WTC11 (cell line): ENCODE measurements around the gene PRKCB. TPM values are rescaled to one million over a fixed set of nuclear protein-coding genes. Genes with fewer than 3 reads are reported as not detected.

Experiments used
- ATAC-seq: fragments of 200-7000 bp; cut with Tn5 transposase; 2 replicates; pipeline ENCODE4 v1.10.0; 2021; ENCODE audit warnings: mild to moderate bottlenecking, moderate library complexity
- CTCF ChIA-PET: fragments of 300-600 bp; sonication (Branson Sonifier 250); formaldehyde crosslinking; loops from one replicate; lab custom pipeline; 2021; ENCODE audit warnings: antibody characterized with exemption; lab: Charles Lee
- POLR2A ChIA-PET: fragments of 350-600 bp; sonication (Branson Sonifier 250); formaldehyde crosslinking; loops from one replicate; lab custom pipeline; 2021; ENCODE audit warnings: antibody characterized with exemption; lab: Charles Lee
- DNase-seq: peaks from one replicate; pipeline ENCODE4 v3.0.0; 2021; ENCODE audit warnings: low spot score
- H3K27ac Mint-ChIP-seq: 2 replicates; pipeline ENCODE4 v1.8.0; 2021; ENCODE audit warnings: mixed read lengths
- H3K27me3 Mint-ChIP-seq: 2 replicates; pipeline ENCODE4 v1.8.0; 2021; ENCODE audit warnings: low read depth, mild to moderate bottlenecking, moderate library complexity, mixed read lengths
- H3K36me3 Mint-ChIP-seq: 2 replicates; pipeline ENCODE4 v1.8.0; 2021; ENCODE audit warnings: mixed read lengths
- H3K4me1 Mint-ChIP-seq: 2 replicates; pipeline ENCODE4 v1.8.0; 2022; ENCODE audit warnings: mixed read lengths
- H3K4me3 Mint-ChIP-seq: 2 replicates; pipeline ENCODE4 v1.8.0; 2021; ENCODE audit warnings: mild to moderate bottlenecking, moderate library complexity, mixed read lengths
- H3K9me3 Mint-ChIP-seq: 2 replicates; pipeline ENCODE4 v1.8.0; 2021; ENCODE audit warnings: mixed read lengths
- AR ChIP-seq: fragments of 250-450 bp; sonication (Bioruptor Pico); IDR thresholded peaks from 2 replicates; pipeline ENCODE4 v1.9.0; 2021; ENCODE audit warnings: mild to moderate bottlenecking
- E2F4 ChIP-seq: sonication (generic); formaldehyde crosslinking; IDR thresholded peaks from 2 replicates; pipeline ENCODE4 v1.8.1; 2022; ENCODE audit warnings: low read depth, mild to moderate bottlenecking, moderate library complexity, missing genetic modification reagents, borderline replicate concordance
- E2F5 ChIP-seq: sonication (generic); formaldehyde crosslinking; IDR thresholded peaks from 2 replicates; pipeline ENCODE4 v1.8.1; 2022; ENCODE audit warnings: mild to moderate bottlenecking, moderate library complexity, missing genetic modification reagents
- ERG ChIP-seq: fragments of 250-450 bp; sonication (Bioruptor Pico); IDR thresholded peaks from 2 replicates; pipeline ENCODE4 v1.8.0; 2021; ENCODE audit warnings: mild to moderate bottlenecking
- GRHL2 ChIP-seq: fragments of 250-450 bp; sonication (Bioruptor Pico); IDR thresholded peaks from 2 replicates; pipeline ENCODE4 v1.8.0; 2022; ENCODE audit warnings: mild to moderate bottlenecking, moderate library complexity; ENCODE audit not compliant: insufficient replicate concordance, severe bottlenecking
- GTF2I ChIP-seq: fragments of 250-450 bp; sonication (Bioruptor Pico); conservative IDR thresholded peaks from 2 replicates; pipeline ENCODE4 v1.4.0; 2021; ENCODE audit warnings: mild to moderate bottlenecking
- JAZF1 ChIP-seq: fragments of 250-450 bp; sonication (Bioruptor Pico); IDR thresholded peaks from 2 replicates; pipeline ENCODE4 v1.9.0; 2021; ENCODE audit warnings: moderate library complexity, mild to moderate bottlenecking, inconsistent platforms
- NR3C1 ChIP-seq: sonication (generic); formaldehyde crosslinking; conservative IDR thresholded peaks from 2 replicates; pipeline ENCODE4 v1.8.1; 2023; ENCODE audit warnings: low read depth, mild to moderate bottlenecking, missing genetic modification reagents
- SP1 ChIP-seq: sonication (generic); formaldehyde crosslinking; conservative IDR thresholded peaks from 2 replicates; pipeline ENCODE4 v1.8.1; 2022; ENCODE audit warnings: missing genetic modification reagents
- ZNF219 ChIP-seq: sonication (generic); formaldehyde crosslinking; IDR thresholded peaks from 2 replicates; pipeline ENCODE4 v1.8.0; 2023; ENCODE audit warnings: missing genetic modification reagents, mild to moderate bottlenecking, borderline replicate concordance
- ZNF423 ChIP-seq: fragments of 250-450 bp; sonication (Bioruptor Pico); IDR thresholded peaks from 2 replicates; pipeline ENCODE4 v2.1.2; 2022; ENCODE audit warnings: mild to moderate bottlenecking, moderate library complexity
- ZNF512 ChIP-seq: sonication (generic); formaldehyde crosslinking; IDR thresholded peaks from 2 replicates; pipeline ENCODE4 v1.8.1; 2022; ENCODE audit warnings: missing genetic modification reagents, borderline replicate concordance
- ZNF532 ChIP-seq: fragments of 250-450 bp; sonication (Bioruptor Pico); IDR thresholded peaks from 2 replicates; pipeline ENCODE4 v1.9.0; 2021; ENCODE audit warnings: mild to moderate bottlenecking, borderline replicate concordance
- total RNA-seq: library from RNA; stranded (reverse); gene quantifications from 3 replicates; pipeline ENCODE4 v1.2.3, GENCODE V29; 2021
- TF ChIP-seq, protein P1 (sequence below): sonication (generic); formaldehyde crosslinking; conservative IDR thresholded peaks from 2 replicates; pipeline ENCODE4 v1.8.1; 2023; ENCODE audit warnings: mild to moderate bottlenecking, low read depth, missing genetic modification reagents, moderate library complexity

PRKCB gene
- total RNA-seq, 1 experiment from 2014 or later, result 6.9 TPM

- no peak for DNase-seq
- Mint-ChIP-seq H3K27ac (no peak overlapping the region), H3K4me3 (no peak overlapping the region), H3K27me3 (no peaks in the 10 kb centered on the region; the same call in 1 of the 2 replicates), H3K9me3 (no peaks in the 10 kb centered on the region), H3K4me1 (peaks cover 3% of the 10 kb centered on the region; the same call in 1 of the 2 replicates), H3K36me3 (no peaks in the 10 kb centered on the region)
- CTCF ChIA-PET, result no interaction called here
- no peak for ATAC-seq
- TF ChIP-seq GTF2I (CRISPR knock-in tag), result no peak
- no peak for TF ChIP-seq NR3C1
- no peak for TF ChIP-seq E2F5
- TF ChIP-seq ERG (CRISPR knock-in tag), result no peak
- no peak for TF ChIP-seq JAZF1 (CRISPR knock-in tag)
- no peak for TF ChIP-seq GRHL2 (CRISPR knock-in tag)
- no peak for TF ChIP-seq ZNF512
- TF ChIP-seq ZNF219 (CRISPR knock-in tag), result no peak
- TF ChIP-seq ZNF532, result no peak
- no peak for TF ChIP-seq AR (CRISPR knock-in tag)
- TF ChIP-seq E2F4 (CRISPR knock-in tag), result no peak
- no peak for TF ChIP-seq ZNF423
- TF ChIP-seq SP1 (CRISPR knock-in tag), result no peak
- TF ChIP-seq, protein P1, sequence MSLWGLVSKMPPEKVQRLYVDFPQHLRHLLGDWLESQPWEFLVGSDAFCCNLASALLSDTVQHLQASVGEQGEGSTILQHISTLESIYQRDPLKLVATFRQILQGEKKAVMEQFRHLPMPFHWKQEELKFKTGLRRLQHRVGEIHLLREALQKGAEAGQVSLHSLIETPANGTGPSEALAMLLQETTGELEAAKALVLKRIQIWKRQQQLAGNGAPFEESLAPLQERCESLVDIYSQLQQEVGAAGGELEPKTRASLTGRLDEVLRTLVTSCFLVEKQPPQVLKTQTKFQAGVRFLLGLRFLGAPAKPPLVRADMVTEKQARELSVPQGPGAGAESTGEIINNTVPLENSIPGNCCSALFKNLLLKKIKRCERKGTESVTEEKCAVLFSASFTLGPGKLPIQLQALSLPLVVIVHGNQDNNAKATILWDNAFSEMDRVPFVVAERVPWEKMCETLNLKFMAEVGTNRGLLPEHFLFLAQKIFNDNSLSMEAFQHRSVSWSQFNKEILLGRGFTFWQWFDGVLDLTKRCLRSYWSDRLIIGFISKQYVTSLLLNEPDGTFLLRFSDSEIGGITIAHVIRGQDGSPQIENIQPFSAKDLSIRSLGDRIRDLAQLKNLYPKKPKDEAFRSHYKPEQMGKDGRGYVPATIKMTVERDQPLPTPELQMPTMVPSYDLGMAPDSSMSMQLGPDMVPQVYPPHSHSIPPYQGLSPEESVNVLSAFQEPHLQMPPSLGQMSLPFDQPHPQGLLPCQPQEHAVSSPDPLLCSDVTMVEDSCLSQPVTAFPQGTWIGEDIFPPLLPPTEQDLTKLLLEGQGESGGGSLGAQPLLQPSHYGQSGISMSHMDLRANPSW (CRISPR knock-in tag), result no peak
- POLR2A ChIA-PET, result interaction anchor here (0.7 kb wide), 1 partner anchor 420 kb away, joined by 7 read pairs; the partner anchor contains the start of gene CHP2
Observed at GRCh38 chr16:24174957-24175356, 339.2 kb downstream of the PRKCB start.
